HG02840 (cell line): Measurements from ENCODE around the gene PRSS27.
"Not testable (repeated sequence)": the region's sequence is repeated elsewhere in the genome, so short reads cannot be mapped to it uniquely, and the experiment has no call there.

Source experiments
- ATAC-seq: cut with Tn5 transposase; IDR thresholded peaks from one replicate; pipeline ENCODE4 v1.9.1; 2021; ENCODE audit warnings: mild to moderate bottlenecking, moderate library complexity, moderate number of reproducible peaks; ENCODE audit not compliant: unreplicated experiment, low FRiP score

Gene PRSS27

DNA sequence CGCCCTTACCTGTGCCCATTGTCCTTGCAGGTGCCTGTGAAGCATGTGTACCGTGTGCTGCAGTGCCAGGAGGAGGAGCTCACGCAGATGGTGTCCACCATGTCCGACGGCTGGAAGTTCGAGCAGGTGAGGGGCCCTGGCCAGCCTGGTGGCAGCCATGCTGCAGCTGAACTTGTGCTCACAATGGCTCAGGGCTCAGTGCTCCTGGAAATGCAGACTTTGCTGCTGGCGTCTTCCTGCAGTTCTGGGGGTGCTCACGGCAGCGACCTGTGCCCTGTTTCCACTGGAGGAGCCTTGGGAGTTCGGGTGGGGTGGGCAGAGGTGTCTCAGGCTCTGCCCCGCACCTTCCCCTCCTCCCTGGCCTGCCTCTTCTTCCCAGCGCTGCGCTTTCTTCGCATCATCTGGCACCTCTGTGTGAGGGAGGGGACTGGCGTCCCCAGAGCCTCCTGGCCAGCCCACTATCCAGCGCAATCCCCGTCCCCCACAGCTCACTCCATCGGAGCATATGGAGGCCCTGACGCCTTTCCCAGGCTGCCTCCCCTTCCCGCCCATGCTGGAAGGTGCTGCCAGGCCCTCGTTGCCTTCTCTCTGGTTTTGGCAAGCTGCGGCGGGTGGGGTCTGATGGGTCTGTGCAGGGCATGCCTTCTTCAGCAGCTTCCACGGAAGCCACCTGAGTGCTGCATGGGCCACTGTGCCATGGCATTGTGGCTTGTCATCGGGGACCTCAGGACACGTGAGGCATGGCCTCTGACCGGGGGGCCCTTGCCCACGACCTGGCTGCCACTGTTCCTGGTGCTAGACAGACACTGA lies 20.0 kb downstream of the PRSS27 start:
- no peak for ATAC-seq

DNA sequence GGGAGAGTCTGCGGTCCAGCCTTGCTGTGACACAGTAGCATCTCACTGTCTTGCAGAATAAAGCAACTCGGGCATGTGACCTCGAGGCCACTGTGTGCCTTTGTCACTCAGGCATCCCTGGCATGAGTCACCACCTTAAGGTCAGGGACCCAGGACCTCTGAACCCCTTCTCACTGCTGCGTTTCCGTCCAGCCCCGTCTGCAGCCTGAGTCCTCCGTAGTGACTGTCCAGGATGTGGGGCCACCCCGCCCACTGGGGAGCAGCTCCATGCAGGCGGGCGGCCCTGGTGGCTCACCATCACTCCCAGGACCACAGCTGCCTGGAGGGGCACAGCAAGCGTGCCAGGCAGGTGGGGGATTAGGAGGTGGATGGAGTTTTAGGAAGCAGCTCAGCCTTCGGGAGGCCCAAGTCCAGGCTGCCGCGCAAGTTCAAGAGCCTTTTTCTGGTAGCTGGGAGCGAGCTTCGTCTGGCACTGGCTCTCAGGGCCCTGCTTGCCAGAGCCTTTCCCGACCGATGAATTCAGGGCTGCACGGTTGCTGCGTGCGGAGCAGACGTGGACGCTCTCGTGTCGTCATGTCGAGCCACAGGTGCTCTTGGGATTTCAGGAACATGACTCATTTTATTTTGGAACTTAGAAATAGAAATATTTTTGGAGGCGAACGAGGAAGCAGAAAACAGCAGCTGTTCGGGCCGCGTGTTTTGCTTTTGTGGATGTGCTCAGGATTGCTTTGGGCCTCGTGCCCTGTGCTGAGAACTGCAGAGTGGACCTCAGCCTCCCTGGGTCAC lies 20.9 kb downstream of the PRSS27 start:
- no peak for ATAC-seq

DNA sequence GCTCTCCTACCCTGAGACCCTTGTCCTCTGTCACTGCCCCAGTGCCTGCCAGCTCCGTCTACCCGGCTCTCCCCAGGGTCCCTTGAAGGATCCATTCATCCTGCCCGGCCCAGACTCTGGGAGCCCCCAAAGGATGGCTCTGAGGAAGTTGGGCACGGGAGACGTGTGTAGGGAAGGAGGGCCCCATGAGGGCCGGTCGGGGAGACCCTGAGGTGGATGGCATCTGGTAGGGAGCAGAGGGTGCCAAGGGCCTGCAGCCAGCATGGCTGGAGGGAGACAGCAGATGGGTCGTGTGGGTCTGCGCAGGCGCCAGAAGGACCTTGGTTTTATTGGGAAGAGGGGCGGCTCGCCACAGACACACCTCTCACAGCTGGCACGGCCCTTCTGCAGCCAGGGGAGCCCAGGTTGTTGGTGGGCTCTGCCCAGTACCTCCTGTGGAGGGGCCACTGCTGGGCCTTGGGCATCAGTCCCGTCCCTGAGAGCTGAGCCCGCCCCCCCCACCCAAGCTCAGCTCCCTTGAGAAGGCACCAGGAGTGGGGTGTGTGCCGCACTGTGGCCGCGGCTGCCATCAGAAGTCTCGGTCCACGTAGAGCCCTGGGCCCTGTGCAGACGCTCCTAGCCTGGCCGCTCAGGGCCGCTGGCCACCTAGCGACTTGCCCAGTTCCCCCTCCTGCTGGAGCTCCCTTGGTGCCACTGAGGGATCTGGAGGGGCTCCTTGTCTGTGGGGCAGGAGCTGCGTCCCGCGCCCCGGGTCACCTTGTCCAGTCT lies 21.7 kb downstream of the PRSS27 start:
- ATAC-seq: no peak

DNA sequence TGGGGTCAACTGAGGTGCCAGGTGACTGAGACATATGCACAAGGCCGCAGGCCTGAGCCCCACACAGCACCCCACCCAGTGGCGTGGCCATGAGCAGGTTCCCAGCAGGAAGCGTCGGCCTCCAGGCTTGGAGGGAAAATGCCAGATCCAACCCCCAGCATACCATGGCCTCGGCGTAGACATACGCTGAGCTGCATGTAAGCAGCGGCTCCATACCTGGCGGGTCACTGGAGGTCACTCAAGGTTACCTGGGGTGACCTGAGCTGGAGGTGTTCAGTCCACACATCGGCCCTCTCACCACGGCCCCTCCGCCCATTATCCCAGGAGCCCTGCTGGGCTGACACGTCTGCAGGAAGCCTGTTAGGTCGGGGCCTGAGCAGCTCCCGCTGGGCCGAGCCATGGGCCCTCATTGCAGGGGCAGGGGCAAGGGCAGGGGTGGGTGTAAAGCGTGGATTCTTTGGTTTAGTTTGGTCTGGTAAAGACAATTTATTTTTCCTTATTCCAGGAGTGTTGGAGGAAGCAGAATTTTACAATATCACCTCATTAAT lies 22.5 kb downstream of the PRSS27 start:
- no peak for ATAC-seq

DNA sequence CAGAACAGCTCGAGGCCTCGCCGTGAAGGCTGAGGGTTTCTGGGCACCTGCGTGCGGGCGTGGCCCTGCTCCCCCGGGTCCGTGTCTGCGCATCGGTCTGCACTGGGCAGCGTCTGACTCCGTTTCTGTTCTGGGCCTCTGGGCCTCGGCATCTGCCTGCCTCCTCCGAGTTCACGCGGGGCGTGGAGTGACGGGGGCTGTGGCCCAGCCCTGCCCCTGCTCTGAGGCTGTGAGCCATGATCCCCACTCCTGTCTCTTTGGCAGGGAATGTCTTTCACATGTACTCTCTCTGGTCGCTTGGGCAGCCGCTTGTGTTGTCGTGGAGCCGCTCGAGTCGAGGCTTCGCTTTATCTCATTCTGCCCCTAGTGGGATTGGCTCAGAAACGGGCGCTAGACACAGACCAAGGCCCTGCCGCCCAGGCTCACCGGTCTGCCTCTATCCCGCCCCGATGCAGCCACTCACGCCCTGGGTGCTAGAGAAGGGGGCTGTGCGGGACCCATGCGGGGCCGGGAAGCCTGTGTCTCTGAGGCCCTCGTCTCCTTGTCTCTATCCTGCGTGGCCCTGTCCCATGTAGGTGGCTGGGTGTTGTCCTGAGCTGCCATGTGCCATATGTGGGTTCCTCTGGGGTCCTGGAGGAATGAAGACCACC lies 23.3 kb downstream of the PRSS27 start:
- not testable (repeated sequence) for ATAC-seq

DNA sequence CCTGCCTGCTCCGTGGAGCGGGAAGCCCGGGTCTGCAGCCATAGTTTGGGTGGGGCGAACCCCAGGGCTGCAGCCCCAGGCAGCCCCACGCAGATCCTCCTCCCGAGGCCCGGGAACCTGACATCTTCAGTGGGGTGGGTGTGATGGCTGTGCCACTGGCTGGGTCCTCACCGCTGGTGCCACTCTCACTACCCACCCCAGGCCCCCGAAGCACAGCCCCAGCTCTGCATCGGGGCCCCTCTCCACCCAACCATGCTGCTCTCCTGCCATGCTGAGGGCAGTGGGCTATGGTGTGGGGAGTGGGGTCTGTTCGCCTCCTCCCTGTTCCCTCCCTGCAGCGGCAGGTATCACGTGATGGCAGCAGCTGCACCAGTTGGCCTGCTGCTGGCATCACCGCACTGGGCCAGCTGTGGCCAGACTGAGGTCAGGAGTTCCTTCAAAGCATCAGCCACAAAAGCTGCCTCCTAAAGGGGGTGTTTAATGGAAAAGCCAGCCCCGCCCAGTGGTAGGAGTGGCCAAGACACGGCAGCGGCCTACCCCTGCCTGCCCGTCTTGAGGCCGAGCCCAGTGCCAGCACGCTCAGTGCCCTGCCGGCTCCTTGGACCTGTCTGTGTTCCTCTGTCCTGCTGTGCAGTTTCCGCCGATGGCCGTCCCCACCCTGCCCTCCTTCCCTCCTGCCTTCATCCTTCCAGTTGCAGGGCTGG lies 26.9 kb downstream of the PRSS27 start:
- ATAC-seq: no peak

DNA sequence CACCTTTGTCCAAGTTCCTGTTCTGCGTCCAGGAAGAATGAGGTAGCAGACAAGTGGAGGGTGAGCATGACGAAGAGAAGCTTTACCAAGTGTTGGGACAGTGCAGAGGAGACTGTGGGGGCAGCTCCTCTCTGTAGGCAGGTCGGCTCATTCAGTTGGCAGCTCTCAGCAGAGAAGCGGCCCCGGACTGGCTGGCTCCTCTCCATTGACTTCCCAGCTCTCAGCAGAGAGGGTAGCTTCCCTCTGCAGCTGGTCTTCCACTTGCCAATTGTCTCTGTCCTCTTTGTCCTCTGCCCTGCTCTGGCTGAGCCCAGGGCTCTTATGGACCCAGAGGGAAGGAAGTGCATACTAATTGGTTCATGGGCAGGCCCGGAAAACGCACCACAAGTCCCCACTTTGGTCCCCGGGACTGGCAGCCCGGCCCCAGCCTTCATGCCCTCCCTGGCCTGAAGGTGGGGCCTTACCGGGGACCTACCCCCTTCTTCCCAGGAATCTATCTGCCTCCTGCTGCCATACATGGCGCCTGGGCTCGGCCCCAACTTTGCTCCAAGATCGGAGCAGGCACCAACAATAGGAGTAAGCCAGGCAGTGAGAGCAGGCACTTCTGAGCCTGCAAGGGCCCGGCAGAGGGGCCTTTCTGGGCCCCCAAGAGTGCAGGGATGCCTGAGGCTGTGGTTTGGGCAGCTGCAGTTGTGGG lies 27.6 kb downstream of the PRSS27 start:
- no peak for ATAC-seq

DNA sequence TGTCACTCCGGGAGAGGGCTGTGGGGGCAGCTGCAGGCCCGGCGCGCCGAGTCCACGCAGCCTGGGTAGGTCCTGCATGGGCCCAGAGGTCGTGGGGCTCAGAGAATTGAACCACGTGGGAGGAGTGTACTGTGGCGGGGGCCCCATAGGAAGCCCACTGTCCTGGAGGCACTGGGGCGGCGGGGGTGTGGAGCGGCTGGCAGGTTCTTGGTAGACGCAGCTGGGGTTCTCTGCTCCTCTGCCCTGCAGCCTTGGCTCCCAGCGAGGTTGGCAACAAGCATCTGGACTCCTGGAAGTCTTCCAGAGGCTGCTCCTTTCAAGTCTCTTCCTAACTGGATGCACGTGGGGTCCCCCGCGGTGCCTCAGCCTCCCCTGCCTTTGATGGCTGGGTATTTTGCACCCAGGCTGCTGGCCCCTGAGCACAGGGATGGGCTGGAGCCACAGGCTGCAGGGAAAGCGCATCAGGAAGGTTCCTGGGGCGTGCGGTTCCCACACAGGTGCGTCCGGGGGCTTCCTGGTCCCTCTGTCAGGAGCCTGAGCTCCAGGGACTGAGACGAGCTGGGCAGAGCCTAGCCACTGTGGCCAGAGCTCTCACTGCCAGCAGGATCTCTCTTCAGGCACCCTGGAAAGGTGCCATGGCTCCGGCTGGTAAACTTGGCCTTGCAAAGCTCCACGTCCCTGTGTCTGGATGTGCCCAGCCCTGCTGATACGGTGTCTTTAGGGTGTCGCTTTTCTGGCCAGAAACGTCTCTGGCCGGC lies 28.4 kb downstream of the PRSS27 start:
- ATAC-seq: no peak

DNA sequence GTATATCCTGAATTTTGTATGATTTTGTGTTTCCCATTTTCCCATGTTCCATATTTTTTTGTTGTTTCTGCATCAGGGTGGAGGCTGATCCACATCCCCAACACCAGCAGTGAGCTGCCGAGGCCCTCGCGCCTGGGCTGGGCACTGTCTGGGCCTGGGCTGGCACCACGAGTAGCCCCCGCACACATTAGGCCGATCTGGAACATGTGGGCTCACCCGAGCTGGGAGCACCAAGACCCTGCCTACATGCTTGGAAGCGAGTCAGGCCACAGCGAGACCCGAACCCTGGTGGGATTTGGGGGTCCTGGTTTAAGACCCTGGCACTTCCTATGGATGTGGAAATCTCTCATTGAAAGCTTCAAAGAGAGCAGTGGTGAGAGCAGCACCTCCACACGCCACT lies 29.2 kb downstream of the PRSS27 start:
- no peak for ATAC-seq

DNA sequence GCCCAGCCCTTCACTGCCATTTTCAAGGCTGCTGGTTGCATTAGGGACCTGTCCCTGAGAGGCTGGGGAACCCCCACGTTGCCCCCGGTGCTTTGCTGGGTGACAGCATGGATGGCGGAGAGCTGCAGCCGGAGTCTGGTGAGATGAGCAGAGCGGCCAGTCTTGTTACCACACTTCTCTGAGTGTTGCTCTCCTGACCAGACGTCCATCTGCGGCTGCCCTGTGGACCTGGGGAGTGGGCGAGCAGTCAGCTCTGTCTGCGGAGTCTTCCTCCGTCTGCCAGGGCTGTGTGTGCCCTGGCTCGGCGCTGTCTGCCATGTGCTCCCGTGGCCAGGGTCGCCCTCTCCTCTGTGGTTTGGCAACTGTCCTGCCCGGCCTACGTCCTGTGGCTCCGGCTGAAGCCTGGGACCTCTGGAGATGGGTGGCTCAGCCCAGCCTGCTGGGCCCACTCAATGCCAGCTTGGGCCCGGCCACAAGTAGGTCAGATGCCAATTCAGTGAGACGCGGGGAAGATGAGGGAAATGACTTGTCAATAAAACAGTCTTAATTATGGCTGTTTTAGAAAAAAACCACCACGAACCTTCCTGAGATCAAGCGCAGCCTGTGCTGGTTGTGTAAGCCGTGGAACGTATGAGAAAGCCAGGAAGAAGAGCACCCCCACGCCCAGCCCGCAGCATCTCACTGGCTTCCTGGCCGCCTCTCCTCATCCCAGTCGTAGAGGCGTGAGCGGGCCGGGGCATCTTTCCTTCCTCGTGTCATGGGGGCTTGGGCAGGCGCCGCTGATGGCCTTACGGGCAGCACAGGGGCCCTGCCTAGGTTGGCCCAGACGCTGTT lies 29.8 kb downstream of the PRSS27 start:
- no peak for ATAC-seq

DNA sequence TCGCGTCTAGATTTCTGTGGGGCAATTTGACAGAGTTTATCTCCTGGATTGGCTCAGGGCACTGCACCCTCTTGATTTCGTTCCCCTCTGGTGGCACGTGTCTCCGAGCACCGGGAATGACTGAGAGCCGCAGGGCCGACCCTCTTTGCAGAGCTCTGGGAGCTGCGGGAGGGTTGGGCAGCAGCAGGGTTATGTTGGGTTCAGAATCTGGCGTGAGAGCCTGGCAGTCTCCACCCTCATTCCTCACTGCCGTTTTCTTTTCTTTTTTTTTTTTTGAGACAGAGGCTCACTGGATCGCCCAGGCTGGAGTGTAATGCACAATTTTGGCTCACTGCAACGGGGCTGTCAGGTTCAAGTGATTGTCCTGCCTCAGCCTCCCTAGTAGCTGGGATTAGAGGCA lies 30.6 kb downstream of the PRSS27 start:
- ATAC-seq: not testable (repeated sequence)

DNA sequence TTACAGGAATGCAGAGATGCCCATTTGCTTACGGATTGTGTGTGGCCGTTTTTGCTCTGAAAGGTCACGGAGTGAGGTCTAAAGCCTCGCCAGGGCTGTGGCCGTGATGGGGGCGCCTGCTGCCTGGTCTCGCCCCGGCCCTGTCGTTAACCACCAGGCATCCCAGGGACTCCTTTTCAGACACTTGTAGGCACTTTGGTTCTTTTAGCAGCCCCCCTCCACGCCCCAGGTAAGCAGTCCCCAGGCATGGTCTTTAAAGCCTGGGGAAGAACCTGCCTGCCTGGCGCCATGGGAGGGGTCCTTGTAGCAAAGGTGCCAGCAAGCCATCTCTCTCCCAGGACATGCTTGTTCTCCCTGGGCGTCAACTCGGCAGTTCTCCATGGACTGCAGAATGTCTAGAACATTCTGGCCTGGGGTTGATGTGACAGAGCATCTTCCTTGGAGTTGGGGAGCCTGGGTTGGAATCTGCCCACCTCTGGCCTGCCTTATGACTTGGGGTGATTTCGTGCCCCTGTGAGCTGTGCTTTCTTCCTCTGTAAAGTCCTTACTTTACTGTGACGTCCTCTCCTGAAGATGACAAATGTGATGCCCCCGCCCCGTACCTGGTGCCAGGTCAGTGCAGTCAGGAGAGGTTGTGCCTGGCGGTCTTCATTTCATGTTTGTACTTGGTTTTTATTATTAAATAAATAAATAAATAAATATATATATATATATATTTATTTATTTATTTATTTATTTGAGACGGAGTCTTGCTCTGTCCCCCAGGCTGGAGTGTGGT lies 32.3 kb downstream of the PRSS27 start:
- no peak for ATAC-seq

DNA sequence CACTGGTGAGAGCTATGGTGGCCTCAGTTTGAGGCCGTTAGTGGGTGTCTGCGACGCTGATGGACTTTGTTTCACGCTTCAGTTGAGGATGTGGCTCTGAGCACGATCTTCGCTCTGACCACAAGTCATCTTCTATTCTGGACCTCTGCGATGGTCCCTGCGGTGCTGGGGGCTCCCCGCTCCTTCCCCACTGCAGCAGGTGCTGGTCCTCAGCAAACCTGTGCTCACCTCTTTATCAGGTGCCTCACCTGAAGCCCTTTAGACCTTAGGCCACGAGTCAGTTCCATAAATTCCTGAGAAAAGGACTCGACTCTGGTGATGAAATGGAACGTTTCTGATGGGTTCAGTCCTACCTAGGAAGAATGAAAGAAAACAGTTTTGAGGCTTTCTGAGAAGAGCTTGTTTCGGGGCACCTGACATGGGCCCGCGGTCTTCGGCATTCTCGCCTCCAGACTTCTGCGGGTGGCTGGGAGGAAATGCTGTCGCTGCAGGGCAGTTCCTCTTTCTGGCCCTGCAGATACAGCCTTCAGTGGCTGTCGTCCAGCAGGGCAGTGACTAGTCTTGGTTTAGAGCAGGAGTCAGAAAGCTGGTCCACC lies 33.0 kb downstream of the PRSS27 start:
- no peak for ATAC-seq

DNA sequence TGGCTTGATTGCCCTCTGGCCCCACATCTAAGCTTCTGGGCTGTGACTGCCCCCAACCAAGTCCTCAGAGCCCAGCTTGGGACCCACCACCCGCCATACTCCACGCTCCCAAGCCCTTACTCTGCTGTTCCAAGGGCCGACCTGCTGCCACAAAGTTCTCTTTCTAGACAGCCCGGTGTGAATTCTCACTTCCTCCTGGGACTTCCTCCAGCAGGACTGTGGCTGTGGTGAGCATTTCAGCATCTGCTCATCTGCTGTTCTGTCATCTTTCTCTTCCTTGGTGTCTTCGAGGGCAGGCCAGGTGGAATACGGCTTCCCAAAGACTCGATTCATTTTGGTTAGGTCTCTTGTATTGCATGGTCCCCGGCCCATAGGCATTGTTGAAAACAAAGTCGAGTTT lies 33.9 kb downstream of the PRSS27 start:
- not testable (repeated sequence) for ATAC-seq

DNA sequence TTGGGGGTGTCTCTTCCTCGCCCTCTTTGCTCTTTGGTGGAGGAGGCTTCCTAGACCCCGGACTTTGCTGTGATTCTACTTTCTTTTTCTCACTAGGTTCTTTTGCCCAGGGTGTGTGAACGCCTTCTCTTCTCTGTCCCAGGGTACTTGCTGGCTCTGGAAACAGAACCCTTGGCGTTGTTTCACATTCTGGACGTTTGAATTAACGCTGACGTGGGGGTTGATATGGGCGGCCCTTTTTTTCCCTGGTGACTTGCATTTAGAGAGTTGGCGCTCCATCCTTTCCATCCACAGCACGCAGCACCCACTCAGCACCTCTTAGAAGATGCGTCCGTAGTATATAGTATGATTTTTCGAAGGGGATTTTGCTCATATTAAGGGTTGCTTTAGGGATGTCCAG lies 37.0 kb downstream of the PRSS27 start:
- not testable (repeated sequence) for ATAC-seq
